GM21619 (cell line): Measurements from ENCODE around the gene ZNF318.
"Not testable (repeated sequence)": the region's sequence is repeated elsewhere in the genome, so short reads cannot be mapped to it uniquely, and the experiment has no call there.

Experiments used
- ATAC-seq: cut with Tn5 transposase; IDR thresholded peaks from one replicate; pipeline ENCODE4 v1.9.1; 2021; ENCODE audit not compliant: unreplicated experiment

The ZNF318 gene

DNA sequence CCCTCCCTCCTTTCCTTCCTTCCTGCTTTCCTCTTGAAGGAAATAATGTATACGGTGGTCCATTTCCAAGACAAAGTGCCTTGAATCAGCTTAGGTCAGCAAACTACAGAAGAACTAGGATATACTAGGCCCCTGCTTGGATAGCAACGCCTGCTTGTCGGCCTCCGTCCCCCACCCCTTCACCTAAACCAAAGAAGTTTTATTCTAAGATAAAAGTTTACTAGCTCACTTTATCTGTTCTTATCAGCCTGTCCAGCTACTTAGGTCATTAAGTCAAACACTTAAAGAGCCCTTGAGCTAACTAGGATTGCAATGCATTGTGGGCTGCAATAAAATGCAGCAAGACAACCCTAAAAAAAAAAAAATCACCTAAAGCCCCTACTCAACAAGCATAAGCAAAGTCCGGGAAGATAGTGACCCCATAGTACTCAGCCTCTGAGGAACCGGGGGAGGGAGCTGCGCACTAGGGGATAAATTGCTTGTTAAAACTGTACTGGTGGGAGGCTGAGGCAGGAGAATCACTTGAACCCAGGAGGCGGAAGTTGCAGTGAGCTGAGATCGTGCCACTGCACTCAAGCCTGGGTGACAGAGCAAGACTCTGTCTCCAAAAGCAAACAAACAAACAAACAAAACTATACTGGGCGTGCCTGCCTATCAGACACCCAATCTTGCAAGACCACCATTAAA is 21.4 kb upstream of the ZNF318 start:
- ATAC-seq, result not testable (repeated sequence)

DNA sequence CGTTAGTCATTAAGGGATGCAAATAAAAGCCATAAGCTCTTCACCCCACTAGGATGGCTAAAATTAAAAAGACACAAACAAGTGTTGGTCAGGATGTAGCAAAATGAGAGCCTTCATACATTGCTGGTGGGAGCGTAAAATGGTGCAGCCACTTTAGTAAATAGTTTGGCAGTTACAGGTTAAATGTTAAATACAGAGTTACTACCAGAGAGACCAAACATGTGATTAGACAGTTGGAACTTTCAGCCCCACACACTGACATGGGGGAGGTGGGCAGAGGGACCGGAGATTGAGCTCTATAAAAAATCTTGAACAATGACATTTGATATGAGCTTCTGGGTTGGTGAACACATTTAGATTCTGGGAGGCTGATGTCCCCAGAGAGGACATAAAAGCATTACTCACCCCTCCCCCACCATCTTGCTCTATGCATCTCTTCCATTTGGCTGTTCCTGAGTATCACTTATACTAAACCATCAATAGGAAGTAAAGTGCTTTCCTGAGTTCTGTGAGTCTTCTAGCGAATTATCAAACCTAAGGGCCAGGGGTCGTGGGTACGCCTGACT is 20.4 kb upstream of the ZNF318 start:
- no peak for ATAC-seq

GRCh38 chr6:43386492-43386891 is 17.0 kb upstream of the ZNF318 start:
- no peak for ATAC-seq

DNA sequence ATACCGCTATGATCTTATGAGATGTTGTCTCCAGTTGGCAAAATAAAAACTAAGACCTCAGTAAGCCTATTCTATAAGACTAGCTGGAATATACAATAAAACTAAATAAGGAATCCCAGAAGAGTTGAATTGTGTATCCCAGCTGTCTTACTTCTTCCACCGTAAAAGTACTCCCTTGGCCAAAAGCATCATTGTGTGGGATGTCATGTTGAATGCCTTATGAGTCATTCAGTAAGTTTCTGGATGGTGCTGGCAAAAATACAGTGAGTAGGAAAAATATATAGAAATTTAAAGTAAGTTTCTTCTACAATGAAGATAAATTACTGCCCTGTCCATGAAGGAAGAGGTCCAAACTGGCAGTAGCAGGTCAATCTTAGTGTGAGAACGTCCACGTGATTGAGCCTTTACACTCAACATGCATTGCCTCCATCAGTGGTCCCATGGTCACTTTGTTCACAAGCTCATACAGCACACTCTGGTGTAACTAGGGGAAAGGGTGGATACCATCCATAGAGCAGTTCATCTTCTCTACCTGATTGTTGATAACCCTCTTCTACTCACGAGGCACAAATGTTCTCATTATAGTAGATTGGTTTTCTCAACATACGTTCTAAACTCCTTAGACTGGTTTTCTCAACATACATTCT is 13.7 kb upstream of the ZNF318 start:
- ATAC-seq, result no peak

GRCh38 chr6:43380858-43381257 is 11.4 kb upstream of the ZNF318 start:
- ATAC-seq, result not testable (repeated sequence)

- no peak for ATAC-seq
These were observed 9.2 kb upstream of the ZNF318 start for GRCh38 chr6:43378631-43379030.

DNA sequence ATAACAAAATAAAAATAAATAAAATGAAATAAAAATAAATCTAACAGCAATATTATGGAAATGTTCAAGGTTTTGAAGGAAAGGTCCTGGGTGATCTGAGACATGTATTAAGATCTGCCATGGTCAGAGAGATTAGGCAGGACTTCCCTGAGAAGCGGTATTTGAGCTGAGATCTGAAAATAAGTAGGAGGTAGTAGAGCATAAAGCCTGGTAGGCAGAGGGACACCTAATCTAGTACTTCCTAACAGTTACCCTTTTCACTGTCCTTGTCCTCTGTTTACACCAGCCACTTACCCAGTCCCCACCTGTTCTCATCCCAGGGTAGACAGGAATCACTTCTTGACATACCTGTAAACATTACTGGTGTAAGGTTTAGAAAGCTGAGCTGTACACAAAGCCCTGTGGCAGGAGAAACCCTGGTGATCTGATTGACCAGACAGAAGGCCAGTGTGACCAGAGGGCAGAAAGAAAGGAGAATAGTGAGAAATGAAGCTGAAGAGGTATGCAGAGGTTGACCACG is 8.3 kb upstream of the ZNF318 start:
- ATAC-seq, result no peak

DNA sequence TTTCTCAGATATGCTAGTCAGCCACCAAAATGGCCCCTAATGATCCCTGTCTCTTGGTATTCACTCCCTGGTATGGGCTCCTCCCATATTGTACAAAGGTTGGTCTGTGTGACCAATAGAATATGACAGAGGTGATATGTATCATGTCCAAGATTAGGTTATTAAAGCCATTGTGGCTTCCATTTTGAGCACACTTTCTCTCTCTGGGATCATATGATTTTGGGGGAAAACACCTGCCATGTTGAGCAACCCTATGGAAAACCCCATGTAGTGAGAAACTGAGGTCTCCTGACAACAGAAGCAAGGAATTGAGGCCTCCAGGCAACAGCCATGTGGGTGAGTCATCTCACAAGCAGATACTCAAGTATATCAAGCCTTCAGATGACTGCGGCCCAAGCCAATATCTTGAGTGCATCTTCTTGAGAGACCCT is 7.1 kb upstream of the ZNF318 start:
- ATAC-seq, result peak; percentile 65

GRCh38 chr6:43375693-43376092 is 6.2 kb upstream of the ZNF318 start:
- no peak for ATAC-seq

GRCh38 chr6:43373252-43373875 is 3.9 kb upstream of the ZNF318 start:
- ATAC-seq, result no peak

- ATAC-seq, result peak; percentile 5
These were observed 645 bp upstream of the ZNF318 start for GRCh38 chr6:43370003-43370580.

- peak; percentile 2 for ATAC-seq
These were observed 937 bp downstream of the ZNF318 start for GRCh38 chr6:43368259-43369160.

DNA sequence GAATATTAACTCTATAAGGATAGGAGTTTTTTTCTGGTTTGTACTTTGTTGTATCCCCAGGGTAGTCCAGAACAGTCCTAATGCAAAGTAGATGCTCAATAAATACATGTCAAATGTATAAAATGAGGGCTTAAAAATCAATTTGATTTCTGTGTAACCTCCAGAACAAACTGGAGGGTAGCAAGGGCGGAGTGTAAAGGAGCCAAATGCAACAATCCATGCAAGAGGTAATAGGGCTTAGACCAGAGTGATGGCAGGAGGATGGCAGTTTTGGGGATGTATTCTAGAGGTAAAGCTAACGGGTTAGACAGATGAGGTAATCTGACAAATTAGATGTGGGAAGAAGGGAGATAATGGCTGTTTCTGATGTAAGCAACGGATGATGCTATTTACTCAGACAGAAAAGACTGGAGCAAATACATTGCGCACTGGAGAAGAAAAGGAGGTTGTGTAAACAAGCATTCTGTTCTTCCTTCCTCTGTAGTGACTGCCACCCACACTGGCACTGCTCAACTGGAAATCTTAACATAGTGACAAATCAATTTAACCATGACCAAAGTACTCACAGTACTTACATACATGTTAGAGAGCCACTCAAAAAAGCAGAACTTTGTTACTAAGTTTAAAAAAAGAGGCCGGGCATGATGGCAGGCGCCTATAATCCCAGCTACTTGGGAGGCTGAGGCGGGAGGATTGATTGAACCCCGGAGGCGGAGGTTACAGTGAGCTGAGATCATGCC is 2.0 kb downstream of the ZNF318 start:
- no peak for ATAC-seq

- ATAC-seq, result no peak
These were observed 8.2 kb downstream of the ZNF318 start for GRCh38 chr6:43361269-43361668.

DNA sequence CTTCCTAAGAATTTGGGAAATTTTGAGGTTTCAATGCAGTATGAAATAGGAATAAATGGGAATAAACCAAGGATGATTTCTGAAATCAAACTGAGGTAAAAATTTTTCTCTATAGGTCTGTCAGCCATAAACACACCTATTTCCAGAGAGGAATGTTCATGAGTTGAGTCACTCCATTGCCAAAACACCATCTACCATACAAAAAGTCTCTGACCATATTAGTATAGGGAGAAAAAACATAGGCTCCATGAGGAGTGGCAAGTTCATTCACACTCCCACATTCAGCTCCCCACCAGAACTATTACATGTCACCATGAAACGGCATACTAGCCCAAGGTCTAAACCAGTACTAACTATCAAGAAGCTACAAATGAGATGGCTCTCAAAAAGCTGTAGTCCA is 9.6 kb downstream of the ZNF318 start:
- ATAC-seq, result no peak

GRCh38 chr6:43359381-43359780 is 10.1 kb downstream of the ZNF318 start:
- no peak for ATAC-seq

DNA sequence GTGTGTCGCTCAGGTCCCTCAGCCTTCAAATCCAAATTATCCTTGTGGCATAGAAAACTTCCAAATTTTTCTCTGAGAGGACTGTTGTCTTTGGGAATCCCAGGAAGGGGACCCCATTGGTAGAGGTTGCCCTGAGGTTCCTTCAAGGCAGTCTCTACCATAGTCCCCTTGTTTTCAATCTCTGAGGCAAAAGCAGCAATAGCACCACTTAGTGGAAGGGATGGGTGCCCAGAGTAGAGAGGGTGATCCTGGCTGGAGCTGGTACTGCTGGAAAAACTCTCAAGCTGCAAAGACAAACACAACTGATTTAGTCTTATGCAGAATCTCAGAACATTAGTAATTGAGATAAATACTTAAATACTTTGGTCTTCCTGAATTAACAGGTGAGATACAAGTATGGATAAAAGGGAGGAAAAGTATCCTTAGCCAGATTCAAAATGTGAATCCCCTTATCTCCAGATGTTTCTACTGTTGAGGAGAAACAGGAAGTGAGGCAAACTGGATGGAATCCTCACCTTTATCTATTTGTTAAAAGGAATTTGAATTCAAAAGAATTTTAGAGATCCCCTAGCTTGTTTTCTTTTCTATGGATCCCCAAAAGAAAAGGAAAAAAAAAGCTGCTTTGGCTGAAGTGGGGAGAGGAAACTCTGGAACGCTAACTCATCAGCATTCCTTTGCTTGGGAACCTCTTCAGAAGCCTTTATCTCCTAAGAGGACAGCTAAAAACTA is 13.4 kb downstream of the ZNF318 start:
- no peak for ATAC-seq

- not testable (repeated sequence) for ATAC-seq
These were observed 17.5 kb downstream of the ZNF318 start for GRCh38 chr6:43351951-43352350.

- no peak for ATAC-seq
These were observed 22.0 kb downstream of the ZNF318 start for GRCh38 chr6:43347444-43347843.
